Hepatocyte (in vitro differentiated cells): Measurements from ENCODE around the gene NDUFS5. TPM values are rescaled to one million over a fixed set of nuclear protein-coding genes. Genes with fewer than 3 reads are reported as not detected.

ENCODE experiments used
- DNase-seq: peaks from one replicate; pipeline ENCODE4 v3.0.0-alpha.2; 2016; ENCODE audit warnings: low spot score
- H2AFZ ChIP-seq: fragments of 200-600 bp; sonication (generic); 2 replicates; pipeline ENCODE4 v1.6.0; 2016; ENCODE audit warnings: antibody characterized with exemption, mild to moderate bottlenecking
- H3K27ac ChIP-seq: fragments of 200-600 bp; sonication (generic); 2 replicates; pipeline ENCODE4 v1.5.1; 2016; ENCODE audit warnings: mild to moderate bottlenecking
- H3K27me3 ChIP-seq: fragments of 200-600 bp; sonication (generic); 2 replicates; pipeline ENCODE4 v1.6.1; 2016
- H3K36me3 ChIP-seq: fragments of 200-600 bp; sonication (generic); replicated peaks from 2 replicates; pipeline ENCODE4 v1.5.1; 2016; ENCODE audit warnings: low read depth; ENCODE audit not compliant: insufficient read depth
- H3K4me1 ChIP-seq: fragments of 200-600 bp; sonication (generic); 2 replicates; pipeline ENCODE4 v1.5.1; 2016; ENCODE audit warnings: mild to moderate bottlenecking, moderate library complexity; ENCODE audit not compliant: insufficient read depth
- H3K4me2 ChIP-seq: fragments of 200-600 bp; sonication (generic); 2 replicates; pipeline ENCODE4 v1.6.0; 2016
- H3K4me3 ChIP-seq: fragments of 200-600 bp; sonication (generic); 2 replicates; pipeline ENCODE4 v1.5.1; 2016; ENCODE audit warnings: mild to moderate bottlenecking
- H3K79me2 ChIP-seq: fragments of 200-600 bp; sonication (generic); 2 replicates; pipeline ENCODE4 v1.6.0; 2017; ENCODE audit warnings: mild to moderate bottlenecking
- H3K9me2 ChIP-seq: fragments of 200-600 bp; sonication (generic); replicated peaks from 2 replicates; pipeline ENCODE4 v1.6.0; 2017; ENCODE audit warnings: mild to moderate bottlenecking; ENCODE audit not compliant: insufficient read depth
- H3K9me3 ChIP-seq: fragments of 200-600 bp; sonication (generic); 2 replicates; pipeline ENCODE4 v1.5.1; 2016; ENCODE audit warnings: low read depth, mild to moderate bottlenecking
- H4K20me1 ChIP-seq: fragments of 200-600 bp; sonication (generic); 2 replicates; pipeline ENCODE4 v1.6.0; 2016; ENCODE audit warnings: mild to moderate bottlenecking; ENCODE audit not compliant: insufficient read depth, poor library complexity, severe bottlenecking
- EZH2 ChIP-seq: fragments of 200-600 bp; sonication (generic); IDR thresholded peaks from 2 replicates; pipeline ENCODE4 v1.6.1; 2016; ENCODE audit warnings: antibody characterized with exemption, mild to moderate bottlenecking, borderline replicate concordance
- EZH2phosphoT487 ChIP-seq: fragments of 200-600 bp; sonication (generic); IDR thresholded peaks from one replicate; pipeline ENCODE4 v1.6.1; 2018; ENCODE audit warnings: antibody characterized with exemption, mild to moderate bottlenecking, low read depth, moderate library complexity; ENCODE audit not compliant: unreplicated experiment, severe bottlenecking
- WGBS: methylation state at CpG from one replicate; pipeline ENCODE4 v1.1.6; 2016; ENCODE audit warnings: low lambda C conversion rate; ENCODE audit errors: missing lambda C conversion rate; 5-methylcytosine and 5-hydroxymethylcytosine counted together
- polyA plus RNA-seq: library from polyadenylated mRNA; unstranded; fragments of >200 nt; fragmentation: Nextera tagmentation; extraction: Ambion mirVana; gene quantifications from 2 replicates; pipeline ENCODE4 v1.2.1, GENCODE V29; 2016
- total RNA-seq: library from RNA; depleted of rRNA; stranded (reverse); fragments of >200 nt; gene quantifications from 2 replicates; pipeline ENCODE4 v1.2.3, GENCODE V29; 2014
- TF ChIP-seq, protein P1 (sequence below): fragments of 200-600 bp; sonication (generic); IDR thresholded peaks from 2 replicates; pipeline ENCODE4 v1.5.1; 2016; ENCODE audit warnings: antibody characterized with exemption, mild to moderate bottlenecking; ENCODE audit not compliant: poor library complexity

The NDUFS5 gene
- total and polyA plus RNA-seq, 2 experiments from 2014 or later, result 449 to 547 TPM

DNA sequence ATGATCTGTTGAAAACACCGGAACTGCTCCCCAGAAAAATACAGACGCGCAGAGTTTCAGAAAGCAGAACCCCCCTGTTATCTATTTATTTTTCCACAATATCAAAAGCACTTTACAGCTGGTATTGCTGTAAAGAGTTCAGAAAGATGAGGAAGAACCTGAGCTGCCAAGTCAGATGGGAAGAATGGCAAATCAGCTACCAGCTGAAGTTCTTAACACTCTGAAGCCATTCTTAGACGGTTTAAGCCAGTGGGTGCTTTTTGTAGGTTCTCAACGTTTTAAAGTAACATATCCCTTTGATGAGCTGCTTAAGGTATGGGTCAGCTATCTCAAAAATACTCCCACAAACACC is 35.8 kb upstream of the NDUFS5 start:
- 25% methylated on average over 5 of the region's 5 CpGs for WGBS
- Histone ChIP-seq H3K79me2 (peaks cover 42% of the 10 kb centered on the region), H3K27me3 (no peaks in the 10 kb centered on the region), H3K4me1 (peaks cover 14% of the 10 kb centered on the region), H3K4me3 (peak overlapping the region; percentile 57), H2AFZ (peak overlapping the region; percentile 94), H3K4me2 (peak overlapping the region; percentile 89), H3K27ac (peak overlapping the region; percentile 93), H4K20me1 (peaks cover 36% of the 10 kb centered on the region), H3K9me2 (no peaks in the 10 kb centered on the region), H3K9me3 (no peaks in the 10 kb centered on the region), H3K36me3 (no peaks in the 10 kb centered on the region)
- TF ChIP-seq, protein P1, sequence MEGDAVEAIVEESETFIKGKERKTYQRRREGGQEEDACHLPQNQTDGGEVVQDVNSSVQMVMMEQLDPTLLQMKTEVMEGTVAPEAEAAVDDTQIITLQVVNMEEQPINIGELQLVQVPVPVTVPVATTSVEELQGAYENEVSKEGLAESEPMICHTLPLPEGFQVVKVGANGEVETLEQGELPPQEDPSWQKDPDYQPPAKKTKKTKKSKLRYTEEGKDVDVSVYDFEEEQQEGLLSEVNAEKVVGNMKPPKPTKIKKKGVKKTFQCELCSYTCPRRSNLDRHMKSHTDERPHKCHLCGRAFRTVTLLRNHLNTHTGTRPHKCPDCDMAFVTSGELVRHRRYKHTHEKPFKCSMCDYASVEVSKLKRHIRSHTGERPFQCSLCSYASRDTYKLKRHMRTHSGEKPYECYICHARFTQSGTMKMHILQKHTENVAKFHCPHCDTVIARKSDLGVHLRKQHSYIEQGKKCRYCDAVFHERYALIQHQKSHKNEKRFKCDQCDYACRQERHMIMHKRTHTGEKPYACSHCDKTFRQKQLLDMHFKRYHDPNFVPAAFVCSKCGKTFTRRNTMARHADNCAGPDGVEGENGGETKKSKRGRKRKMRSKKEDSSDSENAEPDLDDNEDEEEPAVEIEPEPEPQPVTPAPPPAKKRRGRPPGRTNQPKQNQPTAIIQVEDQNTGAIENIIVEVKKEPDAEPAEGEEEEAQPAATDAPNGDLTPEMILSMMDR, result no peak
- TF ChIP-seq EZH2 (no peak), EZH2phosphoT487 (no peak)
- DNase-seq, result peak; percentile 23

DNA sequence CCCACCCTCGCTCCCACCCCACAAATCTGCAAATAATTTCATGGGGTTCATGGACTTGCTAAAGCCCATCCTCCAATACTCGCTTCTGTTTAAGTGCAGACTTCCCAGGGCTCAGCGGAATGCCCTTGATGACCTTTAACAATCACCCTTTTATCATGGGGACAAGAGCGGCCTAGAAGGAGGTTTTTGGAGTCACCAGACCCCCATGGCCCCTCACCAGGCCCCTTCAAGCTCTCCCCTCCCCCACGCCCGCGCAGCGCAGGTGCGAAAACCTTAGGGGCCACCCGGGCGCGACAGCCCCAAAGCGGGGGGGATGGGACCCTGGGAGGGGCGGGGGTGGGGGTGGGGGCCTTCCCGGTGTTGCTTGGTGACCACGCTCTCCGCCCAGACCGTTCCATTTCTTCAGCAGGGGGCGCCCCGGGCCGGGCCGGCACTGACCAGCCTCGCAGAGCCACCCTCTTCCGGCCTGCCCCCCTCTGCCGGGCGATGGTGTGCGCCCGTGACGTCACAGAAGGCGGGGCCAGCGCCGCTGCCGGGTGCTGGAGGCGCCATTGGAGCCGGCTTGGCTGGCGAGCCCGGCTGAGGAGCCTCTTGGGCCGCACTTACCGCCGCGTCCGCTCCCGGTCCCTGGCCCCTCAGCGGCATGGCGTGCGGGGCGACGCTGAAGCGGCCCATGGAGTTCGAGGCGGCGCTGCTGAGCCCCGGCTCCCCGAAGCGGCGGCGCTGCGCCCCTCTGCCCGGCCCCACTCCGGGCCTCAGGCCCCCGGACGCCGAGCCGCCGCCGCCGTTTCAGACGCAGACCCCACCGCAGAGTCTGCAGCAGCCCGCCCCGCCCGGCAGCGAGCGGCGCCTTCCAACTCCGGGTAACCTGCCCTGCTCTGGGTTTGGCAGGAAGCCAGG is 35.2 kb upstream of the NDUFS5 start, which contains the start of gene AKIRIN1:
Gene AKIRIN1 (plus strand): TSS at position 539 of the 900 bp plus-strand sequence. CDS start 105 bp downstream, at position 644.
- peaks cover 14% of the 10 kb centered on the region for H3K4me1 ChIP-seq
- 1% methylated on average over 39 of the region's 76 CpGs for WGBS
- peak; percentile 98 for DNase-seq
- TF ChIP-seq, protein P1, result no peak
- TF ChIP-seq EZH2phosphoT487 (no peak), EZH2 (no peak)
- H3K4me3 ChIP-seq, result peak within 1 kb of the TSS; percentile 84
- H2AFZ ChIP-seq, result peak within 1 kb of the TSS; percentile 94
- H4K20me1 ChIP-seq, result peaks cover 43% of the 10 kb centered on the region
- H3K27ac ChIP-seq, result peak within 1 kb of the TSS; percentile 96
- H3K9me3 ChIP-seq, result no peaks in the 10 kb centered on the region
- H3K79me2 ChIP-seq, result peaks cover 48% of the 10 kb centered on the region
- no peaks in the 10 kb centered on the region for H3K27me3 ChIP-seq
- H3K36me3 ChIP-seq, result no peaks in the 10 kb centered on the region
- peak within 1 kb of the TSS; percentile 89 for H3K4me2 ChIP-seq
- H3K9me2 ChIP-seq, result no peaks in the 10 kb centered on the region

DNA sequence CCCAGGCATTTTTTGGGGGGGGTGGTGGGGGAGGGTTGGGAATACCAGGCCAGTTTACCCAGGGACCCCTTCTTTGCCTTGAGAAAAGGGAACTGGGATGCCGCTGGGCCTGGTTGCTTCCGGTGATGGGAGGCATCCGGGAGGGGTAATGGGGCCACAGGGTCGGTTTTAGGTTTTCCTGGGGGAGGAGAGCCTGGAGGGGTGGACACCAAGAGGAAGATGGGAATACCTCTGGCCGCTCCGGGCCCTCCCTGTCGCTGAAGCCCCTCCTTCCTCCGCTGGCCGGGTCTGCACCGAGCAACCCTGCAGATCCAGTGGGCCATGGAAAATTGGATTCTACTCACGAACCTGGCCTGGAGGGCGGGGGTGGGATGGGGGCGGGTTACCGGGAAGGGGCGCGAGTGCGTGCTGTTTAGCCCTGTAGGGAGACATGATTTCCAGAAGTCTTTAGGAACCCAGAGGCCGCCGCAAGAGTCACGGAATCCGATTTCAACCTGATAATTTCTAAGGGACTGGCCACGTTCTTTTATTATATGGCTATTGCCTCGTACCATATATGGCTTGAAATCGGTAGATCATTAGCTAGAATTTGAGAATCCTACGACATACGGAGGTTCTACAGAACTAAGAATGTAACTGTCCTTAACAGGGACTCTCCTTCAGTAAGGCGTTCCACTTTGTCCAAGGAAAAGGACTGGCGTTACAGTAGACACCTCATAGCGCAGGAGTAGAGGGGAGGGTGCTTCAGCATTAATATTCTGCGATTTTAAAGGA is 34.3 kb upstream of the NDUFS5 start:
- peaks cover 56% of the 10 kb centered on the region for H3K79me2 ChIP-seq
- no peaks in the 10 kb centered on the region for H3K9me3 ChIP-seq
- H2AFZ ChIP-seq, result peak overlapping the region; percentile 38
- peak overlapping the region; percentile 96 for H3K27ac ChIP-seq
- peaks cover 51% of the 10 kb centered on the region for H4K20me1 ChIP-seq
- H3K9me2 ChIP-seq, result no peaks in the 10 kb centered on the region
- H3K4me2 ChIP-seq, result peak overlapping the region; percentile 87
- peaks cover 13% of the 10 kb centered on the region for H3K4me1 ChIP-seq
- 2% methylated on average over 17 of the region's 30 CpGs for WGBS
- H3K36me3 ChIP-seq, result no peaks in the 10 kb centered on the region
- H3K4me3 ChIP-seq, result peak overlapping the region; percentile 84
- no peak for TF ChIP-seq EZH2phosphoT487
- TF ChIP-seq, protein P1, result no peak
- no peak for TF ChIP-seq EZH2
- DNase-seq, result peak; percentile 74
- H3K27me3 ChIP-seq, result no peaks in the 10 kb centered on the region
